Measurements from ENCODE around the gene ANK3.

DNA sequence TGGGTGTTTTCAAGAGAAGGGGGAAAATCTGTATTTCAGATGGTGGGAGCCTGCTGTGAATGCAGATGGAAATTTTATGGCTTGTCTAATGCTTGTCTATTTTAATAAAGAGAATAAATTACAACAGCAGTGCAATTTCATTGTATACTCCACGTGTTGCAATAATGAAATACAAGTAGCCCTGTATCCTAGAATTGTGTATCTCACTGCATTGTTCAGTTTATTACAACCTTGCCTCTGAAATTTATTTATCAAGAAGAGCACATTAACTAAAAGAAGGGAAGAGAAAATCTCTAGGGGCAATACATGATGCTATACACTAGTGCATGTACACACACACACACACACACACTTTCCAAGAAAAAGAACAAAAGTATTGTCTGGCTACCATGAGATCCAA lies 21.8 kb downstream of the ANK3 start:
- TF ChIP-seq, protein P1, sequence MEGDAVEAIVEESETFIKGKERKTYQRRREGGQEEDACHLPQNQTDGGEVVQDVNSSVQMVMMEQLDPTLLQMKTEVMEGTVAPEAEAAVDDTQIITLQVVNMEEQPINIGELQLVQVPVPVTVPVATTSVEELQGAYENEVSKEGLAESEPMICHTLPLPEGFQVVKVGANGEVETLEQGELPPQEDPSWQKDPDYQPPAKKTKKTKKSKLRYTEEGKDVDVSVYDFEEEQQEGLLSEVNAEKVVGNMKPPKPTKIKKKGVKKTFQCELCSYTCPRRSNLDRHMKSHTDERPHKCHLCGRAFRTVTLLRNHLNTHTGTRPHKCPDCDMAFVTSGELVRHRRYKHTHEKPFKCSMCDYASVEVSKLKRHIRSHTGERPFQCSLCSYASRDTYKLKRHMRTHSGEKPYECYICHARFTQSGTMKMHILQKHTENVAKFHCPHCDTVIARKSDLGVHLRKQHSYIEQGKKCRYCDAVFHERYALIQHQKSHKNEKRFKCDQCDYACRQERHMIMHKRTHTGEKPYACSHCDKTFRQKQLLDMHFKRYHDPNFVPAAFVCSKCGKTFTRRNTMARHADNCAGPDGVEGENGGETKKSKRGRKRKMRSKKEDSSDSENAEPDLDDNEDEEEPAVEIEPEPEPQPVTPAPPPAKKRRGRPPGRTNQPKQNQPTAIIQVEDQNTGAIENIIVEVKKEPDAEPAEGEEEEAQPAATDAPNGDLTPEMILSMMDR (optimal IDR thresholded peaks at IDR 0.05 in 1 of 3, IDR thresholded peaks at IDR 0.05 in 1 of 3, conservative IDR thresholded peaks at IDR 0.05 in 1 of 3; ENCODE audit: extremely low read depth in 1 of 3, insufficient read depth in 2 of 3, low read length in 3 of 3), result no peak
- no peak for TF ChIP-seq EZH2 (IDR thresholded peaks at IDR 0.05; ENCODE audit: low read length)

All from keratinocyte (primary cell).